Measurements from ENCODE around the gene CTCFL.
"Not testable (repeated sequence)": the region's sequence is repeated elsewhere in the genome, so short reads cannot be mapped to it uniquely, and the experiment has no call there.

Gene CTCFL

DNA sequence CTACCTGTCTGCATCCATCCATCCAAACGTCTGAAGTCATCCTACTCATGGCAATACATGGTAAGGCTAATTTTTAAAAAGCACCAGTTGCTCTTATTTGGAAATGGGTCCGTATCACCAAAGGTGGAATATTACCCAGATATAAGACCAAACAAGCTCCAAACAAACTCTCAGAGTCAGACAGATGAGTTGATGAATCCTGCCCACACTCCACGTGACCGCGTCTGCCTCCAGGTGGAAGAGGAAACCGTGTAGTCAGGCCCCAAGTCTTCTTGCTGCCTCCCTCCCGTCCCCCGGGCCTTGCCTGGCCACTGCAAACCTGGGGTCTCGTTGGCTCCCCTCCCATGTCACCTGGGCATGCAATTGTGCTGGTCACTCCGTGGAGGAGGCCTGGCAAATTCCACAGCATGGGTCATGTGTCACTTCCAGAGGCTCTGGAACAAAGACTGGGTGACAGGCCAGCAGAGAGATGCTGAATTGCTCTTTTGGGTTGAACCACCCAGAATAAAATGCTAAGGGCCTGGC lies 31.8 kb downstream of the CTCFL start:
- TF ChIP-seq, protein P1, sequence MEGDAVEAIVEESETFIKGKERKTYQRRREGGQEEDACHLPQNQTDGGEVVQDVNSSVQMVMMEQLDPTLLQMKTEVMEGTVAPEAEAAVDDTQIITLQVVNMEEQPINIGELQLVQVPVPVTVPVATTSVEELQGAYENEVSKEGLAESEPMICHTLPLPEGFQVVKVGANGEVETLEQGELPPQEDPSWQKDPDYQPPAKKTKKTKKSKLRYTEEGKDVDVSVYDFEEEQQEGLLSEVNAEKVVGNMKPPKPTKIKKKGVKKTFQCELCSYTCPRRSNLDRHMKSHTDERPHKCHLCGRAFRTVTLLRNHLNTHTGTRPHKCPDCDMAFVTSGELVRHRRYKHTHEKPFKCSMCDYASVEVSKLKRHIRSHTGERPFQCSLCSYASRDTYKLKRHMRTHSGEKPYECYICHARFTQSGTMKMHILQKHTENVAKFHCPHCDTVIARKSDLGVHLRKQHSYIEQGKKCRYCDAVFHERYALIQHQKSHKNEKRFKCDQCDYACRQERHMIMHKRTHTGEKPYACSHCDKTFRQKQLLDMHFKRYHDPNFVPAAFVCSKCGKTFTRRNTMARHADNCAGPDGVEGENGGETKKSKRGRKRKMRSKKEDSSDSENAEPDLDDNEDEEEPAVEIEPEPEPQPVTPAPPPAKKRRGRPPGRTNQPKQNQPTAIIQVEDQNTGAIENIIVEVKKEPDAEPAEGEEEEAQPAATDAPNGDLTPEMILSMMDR (conservative IDR thresholded peaks at IDR 0.05; ENCODE audit: low read depth, low read length) = no peak
- DNase-seq (ENCODE audit: low read depth) = no peak
- no peak overlapping the region for H3K4me3 ChIP-seq (ENCODE audit: low read depth, low read length)

DNA sequence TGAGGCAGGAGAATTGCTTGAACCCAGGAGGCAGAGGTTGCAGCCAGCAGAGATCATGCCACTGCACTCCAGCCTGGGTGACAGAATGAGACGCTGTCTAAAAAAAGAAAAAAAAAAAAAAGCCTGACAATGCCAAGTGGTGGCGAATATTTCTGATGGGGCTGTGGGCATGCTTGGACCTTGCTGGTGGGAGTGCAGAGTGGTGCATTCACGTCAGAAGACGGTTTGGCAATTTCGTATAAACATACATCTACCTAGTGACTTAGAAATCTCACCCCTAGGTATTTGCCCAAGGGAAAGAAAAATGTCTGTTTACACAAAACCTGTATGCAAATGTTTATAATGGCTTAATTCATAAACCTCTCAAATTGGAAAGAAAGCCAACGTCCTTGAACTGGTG lies 33.6 kb downstream of the CTCFL start:
- no peak for DNase-seq (ENCODE audit: low read depth)
- TF ChIP-seq, protein P1 (conservative IDR thresholded peaks at IDR 0.05; ENCODE audit: low read depth, low read length) = no peak
- H3K4me3 ChIP-seq (ENCODE audit: low read depth, low read length) = no peak overlapping the region

DNA sequence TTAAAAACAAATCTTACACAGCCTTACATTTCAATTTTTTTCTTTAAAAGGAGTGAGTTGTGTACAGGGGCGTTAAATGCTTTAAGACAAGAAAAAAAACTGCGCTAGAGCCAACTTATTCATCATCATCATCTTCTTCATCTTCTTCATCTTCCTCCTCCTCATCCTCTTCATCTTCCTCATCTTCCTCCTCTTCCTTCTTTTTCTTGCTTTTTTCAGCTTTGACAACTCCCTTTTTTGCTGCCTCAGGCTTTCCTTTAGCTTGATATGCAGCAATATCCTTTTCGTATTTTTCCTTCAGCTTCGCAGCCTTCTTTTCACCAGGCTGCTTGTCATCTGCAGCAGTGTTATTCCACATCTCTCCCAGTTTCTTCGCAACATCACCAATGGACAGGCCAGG lies 36.7 kb downstream of the CTCFL start:
- not testable (repeated sequence) for DNase-seq (ENCODE audit: low read depth); H3K4me3 ChIP-seq (ENCODE audit: low read depth, low read length)

DNA sequence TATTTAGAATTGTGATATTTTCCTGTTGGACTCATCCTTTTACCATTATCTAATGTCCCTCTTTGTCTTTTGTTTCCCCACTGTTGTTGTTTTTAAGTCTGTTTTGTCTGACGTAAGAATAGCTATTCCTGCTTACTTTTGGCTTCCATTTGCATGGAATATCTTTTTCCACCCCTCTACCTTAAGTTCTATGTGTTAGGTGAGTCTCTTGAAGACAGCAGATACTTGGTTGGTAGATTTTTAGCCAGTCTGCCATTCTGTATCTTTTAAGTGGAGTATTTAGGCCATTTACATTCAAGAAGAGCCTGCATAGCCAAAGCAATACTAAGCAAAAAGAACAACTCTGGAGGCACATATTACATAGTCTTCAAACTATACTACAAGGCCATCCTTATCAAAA lies 39.2 kb downstream of the CTCFL start:
- no peak for DNase-seq (ENCODE audit: low read depth)
- H3K4me3 ChIP-seq (ENCODE audit: low read depth, low read length) = no peak overlapping the region
- TF ChIP-seq, protein P1 (conservative IDR thresholded peaks at IDR 0.05; ENCODE audit: low read depth, low read length) = no peak

DNA sequence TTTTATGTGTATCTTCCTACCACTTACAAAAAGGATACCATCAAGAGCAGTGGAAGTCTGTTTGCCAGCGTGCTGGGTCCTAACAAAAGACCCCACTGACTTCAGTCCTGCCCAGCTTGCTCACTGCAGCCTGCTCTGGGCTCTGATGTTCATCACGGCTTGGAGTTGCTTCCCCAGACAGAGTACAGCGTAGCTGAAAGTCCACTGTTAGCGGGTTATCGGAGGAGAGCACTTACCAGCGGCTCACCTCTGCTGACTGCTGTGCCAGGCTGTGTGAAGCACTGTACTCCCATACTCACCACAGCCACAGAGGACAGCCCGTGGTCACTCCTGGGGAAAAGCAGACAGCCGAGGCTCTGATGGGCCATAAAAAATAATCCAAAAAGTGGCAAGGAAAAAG lies 40.2 kb downstream of the CTCFL start:
- no peak overlapping the region for H3K4me3 ChIP-seq (ENCODE audit: low read depth, low read length)
- TF ChIP-seq, protein P1 (conservative IDR thresholded peaks at IDR 0.05; ENCODE audit: low read depth, low read length) = no peak
- DNase-seq (ENCODE audit: low read depth) = no peak

DNA sequence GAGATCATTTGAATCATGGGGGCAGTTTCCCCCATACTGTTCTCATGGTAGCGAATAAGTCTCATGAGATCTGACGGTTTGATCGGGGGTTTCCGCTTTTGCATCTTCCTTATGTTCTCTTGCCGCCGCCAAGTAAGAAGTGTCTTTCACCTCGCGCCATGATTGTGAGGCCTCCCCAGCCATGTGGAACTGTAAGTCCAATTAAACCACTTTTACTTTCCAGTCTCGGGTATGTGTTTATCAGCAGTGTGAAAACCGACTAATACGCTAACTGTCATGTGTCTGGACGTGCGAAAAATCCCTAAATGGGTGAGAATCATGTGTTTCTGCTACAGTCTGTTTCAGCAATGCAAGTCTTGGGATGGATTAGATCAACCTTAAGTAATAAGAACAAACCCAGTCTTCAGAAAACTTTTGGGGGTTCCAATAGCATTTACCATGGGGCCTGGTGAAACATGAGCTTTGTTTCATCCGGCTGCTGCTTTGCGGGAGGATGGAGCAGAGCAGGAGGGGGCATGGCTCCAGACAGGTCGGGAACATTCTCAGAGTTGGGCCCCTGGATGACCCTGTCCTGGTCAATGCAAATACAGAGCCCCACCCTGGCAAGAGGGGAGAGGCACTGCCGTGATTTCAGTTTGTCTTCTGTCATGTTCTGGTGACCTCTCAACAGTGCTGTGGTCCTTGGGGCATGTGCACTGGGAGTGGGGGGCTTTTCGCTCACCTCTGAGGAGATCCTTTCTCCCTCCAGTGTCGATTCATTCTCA lies 41.5 kb downstream of the CTCFL start:
- no peak for DNase-seq (ENCODE audit: low read depth)
- TF ChIP-seq, protein P1 (conservative IDR thresholded peaks at IDR 0.05; ENCODE audit: low read depth, low read length) = no peak
- H3K4me3 ChIP-seq (ENCODE audit: low read depth, low read length) = no peak overlapping the region

DNA sequence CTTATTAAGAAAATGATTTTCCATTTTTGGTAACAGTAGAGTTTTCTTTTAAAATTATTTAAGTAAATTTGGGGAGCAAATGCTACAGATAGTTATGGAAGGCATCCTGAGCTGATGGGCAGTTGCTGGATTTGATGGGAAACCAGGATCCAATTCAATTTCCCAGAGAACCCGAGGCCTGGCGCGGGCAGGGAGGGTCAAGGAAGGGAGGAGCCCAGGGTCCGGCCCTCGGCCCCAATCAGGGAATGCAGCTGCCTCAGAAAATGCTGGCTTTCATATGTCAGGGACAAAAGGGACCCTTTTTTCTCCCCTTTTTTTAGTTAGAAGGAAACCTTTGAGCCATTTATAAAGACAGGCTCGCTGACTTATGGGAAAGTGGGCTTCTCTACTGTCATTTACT lies 42.1 kb downstream of the CTCFL start:
- TF ChIP-seq, protein P1 (conservative IDR thresholded peaks at IDR 0.05; ENCODE audit: low read depth, low read length) = no peak

More for the DNA sequence above, 42.1 kb downstream of the CTCFL start:
- DNase-seq (ENCODE audit: low read depth) = no peak
- H3K4me3 ChIP-seq (ENCODE audit: low read depth, low read length) = no peak overlapping the region

Data from choroid plexus epithelial cell (primary cell).